Middle frontal gyrus (tissue), 1 donor: ENCODE data around the gene LAG3.

Experiments used
- DNase-seq: peaks from one replicate; pipeline ENCODE4 v3.0.0-alpha.2; 2015; ENCODE audit warnings: low spot score; ENCODE audit errors: extremely low spot score

The LAG3 gene

GRCh38 chr12:6752921-6753771 is 19.2 kb upstream of the LAG3 start, which contains the start of gene MLF2:
Gene MLF2 (minus strand): TSS chr12:6753141. CDS start chr12:6752334, 807 bp downstream.
- DNase-seq: peak; percentile 95

- no peak for DNase-seq
These were observed 18.5 kb upstream of the LAG3 start for GRCh38 chr12:6753772-6754356.

GRCh38 chr12:6754411-6754810 is 17.9 kb upstream of the LAG3 start:
- no peak for DNase-seq

- DNase-seq: no peak
These were observed 15.2 kb upstream of the LAG3 start for GRCh38 chr12:6757028-6757690.

GRCh38 chr12:6758506-6759095 is 13.7 kb upstream of the LAG3 start:
- no peak for DNase-seq

GRCh38 chr12:6759741-6760140 is 12.6 kb upstream of the LAG3 start:
- no peak for DNase-seq

GRCh38 chr12:6763380-6763779 is 8.9 kb upstream of the LAG3 start:
- DNase-seq: no peak

GRCh38 chr12:6764011-6764828 is 8.1 kb upstream of the LAG3 start:
- DNase-seq: peak; percentile 85

GRCh38 chr12:6765048-6765633 is 7.2 kb upstream of the LAG3 start:
- DNase-seq: no peak

GRCh38 chr12:6765634-6766581 is 6.4 kb upstream of the LAG3 start, which contains the start of gene PTMS:
Gene PTMS (plus strand): TSS chr12:6766363. CDS start chr12:6766706, 343 bp downstream.
- no peak for DNase-seq

- DNase-seq: no peak
These were observed 5.5 kb upstream of the LAG3 start for GRCh38 chr12:6766651-6767349.

- no peak for DNase-seq
These were observed 4.7 kb upstream of the LAG3 start for GRCh38 chr12:6767353-6768319.

- DNase-seq: no peak
These were observed 3.8 kb upstream of the LAG3 start for GRCh38 chr12:6768437-6768914.

- DNase-seq: no peak
These were observed 3.3 kb upstream of the LAG3 start for GRCh38 chr12:6768990-6769389.

- DNase-seq: no peak
These were observed 2.7 kb upstream of the LAG3 start for GRCh38 chr12:6769666-6770065.

GRCh38 chr12:6770094-6770493 is 2.2 kb upstream of the LAG3 start:
- no peak for DNase-seq

- DNase-seq: no peak
These were observed 1.7 kb upstream of the LAG3 start for GRCh38 chr12:6770600-6770999.
